Measurements from ENCODE around the gene BSPH1.
"Not testable (repeated sequence)": the region's sequence is repeated elsewhere in the genome, so short reads cannot be mapped to it uniquely, and the experiment has no call there.

Gene BSPH1

GRCh38 chr19:47992070-47992469 is at the start of gene BSPH1:
Gene BSPH1 (minus strand): TSS chr19:47992170. CDS start chr19:47992081, 89 bp downstream.
- no peak for DNase-seq

GRCh38 chr19:48036765-48037164 is 44.8 kb upstream of the BSPH1 start:
- DNase-seq = no peak

- no peak for DNase-seq
Measured at GRCh38 chr19:48033604-48034003, 41.6 kb upstream of the BSPH1 start.

GRCh38 chr19:48030073-48030472 is 38.1 kb upstream of the BSPH1 start:
- DNase-seq = no peak

GRCh38 chr19:48029431-48029830 is 37.5 kb upstream of the BSPH1 start:
- DNase-seq = no peak

- DNase-seq = no peak
Measured at GRCh38 chr19:48025480-48025879, 33.5 kb upstream of the BSPH1 start.

GRCh38 chr19:48023518-48023917 is 31.5 kb upstream of the BSPH1 start:
- DNase-seq = no peak

GRCh38 chr19:48023011-48023410 is 31.0 kb upstream of the BSPH1 start:
- no peak for DNase-seq

- DNase-seq = no peak
Measured at GRCh38 chr19:48020686-48021085, 28.7 kb upstream of the BSPH1 start.

- DNase-seq = no peak
Measured at GRCh38 chr19:48010932-48011758, 19.2 kb upstream of the BSPH1 start.

GRCh38 chr19:48006762-48007161 is 14.8 kb upstream of the BSPH1 start:
- DNase-seq = no peak

- DNase-seq = no peak
Measured at GRCh38 chr19:48004236-48004635, 12.3 kb upstream of the BSPH1 start.

- DNase-seq = no peak
Measured at GRCh38 chr19:48000846-48001245, 8.9 kb upstream of the BSPH1 start.

- DNase-seq = no peak
Measured at GRCh38 chr19:47998800-47999199, 6.8 kb upstream of the BSPH1 start.

- no peak for DNase-seq
Measured at GRCh38 chr19:47996230-47996727, 4.3 kb upstream of the BSPH1 start.

- DNase-seq = no peak
Measured at GRCh38 chr19:47994209-47994802, 2.3 kb upstream of the BSPH1 start, which contains the start of gene ELSPBP1. Gene ELSPBP1 (plus strand): TSS chr19:47994632. CDS start chr19:48008668, 14,036 bp downstream.

- DNase-seq = no peak
Measured at GRCh38 chr19:47991191-47991808, 670 bp downstream of the BSPH1 start.

GRCh38 chr19:47973529-47973928 is 18.4 kb downstream of the BSPH1 start:
- no peak for DNase-seq

GRCh38 chr19:47955936-47956335 is 36.0 kb downstream of the BSPH1 start:
- not testable (repeated sequence) for DNase-seq

GRCh38 chr19:47952132-47952531 is 39.8 kb downstream of the BSPH1 start:
- not testable (repeated sequence) for DNase-seq

GRCh38 chr19:47949852-47950521 is 42.0 kb downstream of the BSPH1 start:
- not testable (repeated sequence) for DNase-seq

GRCh38 chr19:47928581-47928980 is 63.4 kb downstream of the BSPH1 start:
- not testable (repeated sequence) for DNase-seq

GRCh38 chr19:47920107-47920506 is 71.9 kb downstream of the BSPH1 start:
- not testable (repeated sequence) for DNase-seq
